K562 (cell line): ENCODE data around the gene E2F2. TPM values are rescaled to one million over a fixed set of nuclear protein-coding genes. Genes with fewer than 3 reads are reported as not detected.

Source experiments
- ARID1B ChIP-seq: fragments of 450-650 bp; IDR thresholded peaks from 2 replicates; pipeline ENCODE4 v1.6.1; 2016; ENCODE audit warnings: antibody characterized with exemption, mild to moderate bottlenecking, inconsistent platforms
- CAMTA2 ChIP-seq: fragments of 250-450 bp; sonication (Bioruptor Pico); conservative IDR thresholded peaks from 2 replicates; pipeline ENCODE4 v1.5.1; 2022
- FOXP1 ChIP-seq: sonication (generic); formaldehyde crosslinking; IDR thresholded peaks from 2 replicates; pipeline ENCODE4 v1.8.0; 2022; ENCODE audit warnings: mild to moderate bottlenecking, missing genetic modification reagents
- HCFC1 ChIP-seq: IDR thresholded peaks from 2 replicates; pipeline ENCODE4 v1.6.1; 2012; ENCODE audit warnings: low read depth, low read length, improper control_type of control experiment
- KAT2B ChIP-seq: IDR thresholded peaks from one replicate; pipeline ENCODE4 v1.6.1; 2012; ENCODE audit warnings: low read depth, mild to moderate bottlenecking, control low read depth, inconsistent platforms, low read length, moderate library complexity
- NFE2 ChIP-seq: IDR thresholded peaks from 2 replicates; pipeline ENCODE4 v1.6.1; 2014; ENCODE audit warnings: antibody characterized with exemption, low read depth
- NFXL1 ChIP-seq: fragments of 450-650 bp; formaldehyde crosslinking; IDR thresholded peaks from 2 replicates; pipeline ENCODE4 v1.4.0; 2021; ENCODE audit warnings: mild to moderate bottlenecking
- NR2C2 ChIP-seq, 2 experiments: fragments of 200-800 bp in 1 of 2; sonication (Bioruptor generic) in 1 of 2; sonication (generic) in 1 of 2; formaldehyde crosslinking in 1 of 2; IDR thresholded peaks; 2 replicates each; pipeline versions ENCODE4 v1.6.1 to v1.8.0; 2016 to 2022; ENCODE audit warnings: mild to moderate bottlenecking in 1 of 2, missing compliant biosample characterization in 1 of 2, missing genetic modification characterization in 1 of 2, missing genetic modification reagents in 1 of 2
- POLR2G ChIP-seq: fragments of 200-400 bp; formaldehyde crosslinking; IDR thresholded peaks from 2 replicates; pipeline ENCODE4 v1.6.1; 2017; ENCODE audit warnings: low read depth, mild to moderate bottlenecking, antibody characterized with exemption, low read length, moderate library complexity
- PRPF4 ChIP-seq: fragments of 200-400 bp; formaldehyde crosslinking; IDR thresholded peaks from one replicate; pipeline ENCODE4 v1.6.1; 2017; ENCODE audit warnings: low read length, low read depth, mild to moderate bottlenecking; ENCODE audit not compliant: insufficient read depth, poor library complexity, severe bottlenecking
- RBM25 ChIP-seq: fragments of 200-400 bp; formaldehyde crosslinking; IDR thresholded peaks from 2 replicates; pipeline ENCODE4 v1.6.1; 2018; ENCODE audit warnings: low read length, low read depth, moderate library complexity; ENCODE audit not compliant: severe bottlenecking
- polyA plus RNA-seq, 8 experiments: library from polyadenylated mRNA; depleted of rRNA in 4 of 8; stranded (reverse) in 5 of 8; unstranded in 3 of 8; fragments of >200 nt; fragmentation: Nextera tagmentation in 2 of 8; fragmentation: Illumina TruSeq in 1 of 8; extraction: Ambion mirVana in 2 of 8; extraction: Trizol in 1 of 8; gene quantifications; 2 replicates each; pipeline versions ENCODE4 v1.2.1 to v1.2.3, GENCODE V29; 2011 to 2014; ENCODE audit warnings: inconsistent platforms in 1 of 8, missing spikeins in 1 of 8
- total RNA-seq, 7 experiments: library from RNA; depleted of rRNA in 6 of 7; stranded (reverse); fragments of >200 nt in 6 of 7; fragmentation: Illumina TruSeq in 2 of 7; extraction: Trizol in 2 of 7; gene quantifications; 2 replicates each; pipeline versions ENCODE4 v1.2.1 to v1.2.3, GENCODE V29; 2011 to 2021; ENCODE audit warnings: low replicate concordance in 1 of 7
- TF ChIP-seq, protein P1 (sequence below): fragments of 250-450 bp; sonication (Bioruptor Pico); IDR thresholded peaks from 2 replicates; pipeline ENCODE4 v1.8.0; 2021; ENCODE audit warnings: borderline replicate concordance, mild to moderate bottlenecking, moderate library complexity; ENCODE audit not compliant: poor library complexity, severe bottlenecking
- TF ChIP-seq, protein P2 (sequence below): sonication (generic); formaldehyde crosslinking; IDR thresholded peaks from 2 replicates; pipeline ENCODE4 v1.8.1; 2022; ENCODE audit warnings: missing genetic modification reagents
- TF ChIP-seq, protein P3 (sequence below): fragments of 450-650 bp; IDR thresholded peaks from 2 replicates; pipeline ENCODE4 v1.7.0; 2016; ENCODE audit warnings: borderline replicate concordance
- TF ChIP-seq, protein P4 (sequence below): fragments of 450-650 bp; IDR thresholded peaks from 2 replicates; pipeline ENCODE4 v1.7.1; 2018; ENCODE audit warnings: mild to moderate bottlenecking, low read depth; ENCODE audit not compliant: partially characterized antibody
- TF ChIP-seq, protein P5 (sequence below): sonication (generic); formaldehyde crosslinking; IDR thresholded peaks from 2 replicates; pipeline ENCODE4 v1.4.0; 2020; ENCODE audit warnings: mild to moderate bottlenecking, missing genetic modification reagents

The E2F2 gene
- total and polyA plus RNA-seq, 9 of the 15 experiments (the other 6 are each of a cell fraction or from before 2014, with no cell fraction given) = 3.1 to 25.3 (median 11.4) TPM

DNA sequence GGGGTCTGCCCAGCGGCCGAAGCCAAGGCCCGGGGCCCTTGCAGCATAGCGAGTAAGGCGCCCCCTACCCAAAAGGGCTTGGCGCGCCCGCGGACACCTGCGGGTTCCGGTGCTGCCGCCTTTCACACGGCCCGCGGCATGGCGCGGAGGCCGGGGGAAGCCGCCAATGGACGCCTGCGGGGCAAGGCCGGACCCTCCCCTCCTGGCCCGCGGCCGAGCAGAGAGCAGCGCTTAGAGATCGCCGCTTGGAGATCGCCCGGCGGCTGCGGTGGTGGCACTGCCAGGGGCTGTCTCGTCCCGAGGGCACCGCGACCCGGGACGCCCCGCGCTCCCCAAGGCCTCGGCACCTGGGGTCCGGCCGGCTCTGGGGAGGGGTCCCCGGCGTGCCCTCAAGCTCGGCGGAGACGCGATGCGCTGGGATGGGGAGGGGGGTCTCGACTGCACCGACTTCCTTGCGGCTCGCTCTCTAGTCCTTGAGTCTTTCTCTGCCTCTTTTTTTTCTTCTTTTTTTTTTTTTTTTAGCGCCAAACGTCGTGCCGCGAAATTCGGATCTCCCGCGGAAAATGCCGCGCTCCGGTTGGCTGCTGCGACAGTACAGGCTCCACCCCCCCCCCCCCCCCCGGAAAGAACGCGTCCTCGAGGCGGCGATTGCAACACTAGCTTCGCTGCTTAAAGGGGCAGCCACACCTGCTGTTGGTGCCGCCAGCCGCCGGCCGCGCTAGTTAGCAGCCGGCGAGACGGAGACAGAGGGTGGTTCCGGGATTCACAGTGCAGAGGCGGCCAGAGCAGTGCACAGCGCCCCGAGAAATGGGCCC lies at the start of gene E2F2 (continued):
- TF ChIP-seq FOXP1 (CRISPR knock-in tag) (no peak), RBM25 (peak; percentile 34), PRPF4 (peak; percentile 70), ARID1B (no peak), NFXL1 (CRISPR knock-in tag) (no peak), CAMTA2 (0 out of 2 replicates have a peak, but pooled peaks have one; percentile 45), NFE2 (no peak), KAT2B (no peak), POLR2G (peak; percentile 90), HCFC1 (peak; percentile 26; the same call in 1 of the 2 replicates), NR2C2 (CRISPR knock-in tag; IDR thresholded peaks at IDR 0.05) (no peak), NR2C2 (tag; IDR thresholded peaks at IDR 0.05) (peak; percentile 49)
- TF ChIP-seq, protein P1, sequence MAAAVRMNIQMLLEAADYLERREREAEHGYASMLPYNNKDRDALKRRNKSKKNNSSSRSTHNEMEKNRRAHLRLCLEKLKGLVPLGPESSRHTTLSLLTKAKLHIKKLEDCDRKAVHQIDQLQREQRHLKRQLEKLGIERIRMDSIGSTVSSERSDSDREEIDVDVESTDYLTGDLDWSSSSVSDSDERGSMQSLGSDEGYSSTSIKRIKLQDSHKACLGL (CRISPR knock-in tag) = no peak
- TF ChIP-seq, protein P2, sequence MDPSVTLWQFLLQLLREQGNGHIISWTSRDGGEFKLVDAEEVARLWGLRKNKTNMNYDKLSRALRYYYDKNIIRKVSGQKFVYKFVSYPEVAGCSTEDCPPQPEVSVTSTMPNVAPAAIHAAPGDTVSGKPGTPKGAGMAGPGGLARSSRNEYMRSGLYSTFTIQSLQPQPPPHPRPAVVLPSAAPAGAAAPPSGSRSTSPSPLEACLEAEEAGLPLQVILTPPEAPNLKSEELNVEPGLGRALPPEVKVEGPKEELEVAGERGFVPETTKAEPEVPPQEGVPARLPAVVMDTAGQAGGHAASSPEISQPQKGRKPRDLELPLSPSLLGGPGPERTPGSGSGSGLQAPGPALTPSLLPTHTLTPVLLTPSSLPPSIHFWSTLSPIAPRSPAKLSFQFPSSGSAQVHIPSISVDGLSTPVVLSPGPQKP (CRISPR knock-in tag) = no peak
- TF ChIP-seq, protein P3, sequence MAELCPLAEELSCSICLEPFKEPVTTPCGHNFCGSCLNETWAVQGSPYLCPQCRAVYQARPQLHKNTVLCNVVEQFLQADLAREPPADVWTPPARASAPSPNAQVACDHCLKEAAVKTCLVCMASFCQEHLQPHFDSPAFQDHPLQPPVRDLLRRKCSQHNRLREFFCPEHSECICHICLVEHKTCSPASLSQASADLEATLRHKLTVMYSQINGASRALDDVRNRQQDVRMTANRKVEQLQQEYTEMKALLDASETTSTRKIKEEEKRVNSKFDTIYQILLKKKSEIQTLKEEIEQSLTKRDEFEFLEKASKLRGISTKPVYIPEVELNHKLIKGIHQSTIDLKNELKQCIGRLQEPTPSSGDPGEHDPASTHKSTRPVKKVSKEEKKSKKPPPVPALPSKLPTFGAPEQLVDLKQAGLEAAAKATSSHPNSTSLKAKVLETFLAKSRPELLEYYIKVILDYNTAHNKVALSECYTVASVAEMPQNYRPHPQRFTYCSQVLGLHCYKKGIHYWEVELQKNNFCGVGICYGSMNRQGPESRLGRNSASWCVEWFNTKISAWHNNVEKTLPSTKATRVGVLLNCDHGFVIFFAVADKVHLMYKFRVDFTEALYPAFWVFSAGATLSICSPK = no peak
- TF ChIP-seq, protein P4, sequence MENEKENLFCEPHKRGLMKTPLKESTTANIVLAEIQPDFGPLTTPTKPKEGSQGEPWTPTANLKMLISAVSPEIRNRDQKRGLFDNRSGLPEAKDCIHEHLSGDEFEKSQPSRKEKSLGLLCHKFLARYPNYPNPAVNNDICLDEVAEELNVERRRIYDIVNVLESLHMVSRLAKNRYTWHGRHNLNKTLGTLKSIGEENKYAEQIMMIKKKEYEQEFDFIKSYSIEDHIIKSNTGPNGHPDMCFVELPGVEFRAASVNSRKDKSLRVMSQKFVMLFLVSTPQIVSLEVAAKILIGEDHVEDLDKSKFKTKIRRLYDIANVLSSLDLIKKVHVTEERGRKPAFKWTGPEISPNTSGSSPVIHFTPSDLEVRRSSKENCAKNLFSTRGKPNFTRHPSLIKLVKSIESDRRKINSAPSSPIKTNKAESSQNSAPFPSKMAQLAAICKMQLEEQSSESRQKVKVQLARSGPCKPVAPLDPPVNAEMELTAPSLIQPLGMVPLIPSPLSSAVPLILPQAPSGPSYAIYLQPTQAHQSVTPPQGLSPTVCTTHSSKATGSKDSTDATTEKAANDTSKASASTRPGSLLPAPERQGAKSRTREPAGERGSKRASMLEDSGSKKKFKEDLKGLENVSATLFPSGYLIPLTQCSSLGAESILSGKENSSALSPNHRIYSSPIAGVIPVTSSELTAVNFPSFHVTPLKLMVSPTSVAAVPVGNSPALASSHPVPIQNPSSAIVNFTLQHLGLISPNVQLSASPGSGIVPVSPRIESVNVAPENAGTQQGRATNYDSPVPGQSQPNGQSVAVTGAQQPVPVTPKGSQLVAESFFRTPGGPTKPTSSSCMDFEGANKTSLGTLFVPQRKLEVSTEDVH = peak; percentile 99
- TF ChIP-seq, protein P5, sequence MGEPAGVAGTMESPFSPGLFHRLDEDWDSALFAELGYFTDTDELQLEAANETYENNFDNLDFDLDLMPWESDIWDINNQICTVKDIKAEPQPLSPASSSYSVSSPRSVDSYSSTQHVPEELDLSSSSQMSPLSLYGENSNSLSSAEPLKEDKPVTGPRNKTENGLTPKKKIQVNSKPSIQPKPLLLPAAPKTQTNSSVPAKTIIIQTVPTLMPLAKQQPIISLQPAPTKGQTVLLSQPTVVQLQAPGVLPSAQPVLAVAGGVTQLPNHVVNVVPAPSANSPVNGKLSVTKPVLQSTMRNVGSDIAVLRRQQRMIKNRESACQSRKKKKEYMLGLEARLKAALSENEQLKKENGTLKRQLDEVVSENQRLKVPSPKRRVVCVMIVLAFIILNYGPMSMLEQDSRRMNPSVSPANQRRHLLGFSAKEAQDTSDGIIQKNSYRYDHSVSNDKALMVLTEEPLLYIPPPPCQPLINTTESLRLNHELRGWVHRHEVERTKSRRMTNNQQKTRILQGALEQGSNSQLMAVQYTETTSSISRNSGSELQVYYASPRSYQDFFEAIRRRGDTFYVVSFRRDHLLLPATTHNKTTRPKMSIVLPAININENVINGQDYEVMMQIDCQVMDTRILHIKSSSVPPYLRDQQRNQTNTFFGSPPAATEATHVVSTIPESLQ (CRISPR knock-in tag) = peak; percentile 98
